ENCODE data around the gene NDUFS2.

- TF ChIP-seq CTCF (IDR thresholded peaks at IDR 0.05) (no peak), EP300 (IDR thresholded peaks at IDR 0.05) (no peak)
These were observed 25.6 kb upstream of the NDUFS2 start for GRCh38 chr1:161176468-161177111.

Data from stomach (tissue), 4 donors.